HS-27A (cell line): ENCODE data around the gene SLIT3.
"Not testable (repeated sequence)": the region's sequence is repeated elsewhere in the genome, so short reads cannot be mapped to it uniquely, and the experiment has no call there.

Experiments used
- DNase-seq: peaks from one replicate; pipeline ENCODE4 v3.0.0-alpha.2; 2012; ENCODE audit warnings: low read depth, missing footprints

The SLIT3 gene

GRCh38 chr5:169142264-169142970 is 158.5 kb downstream of the SLIT3 start:
- DNase-seq, result no peak

GRCh38 chr5:169140215-169140614 is 160.7 kb downstream of the SLIT3 start:
- not testable (repeated sequence) for DNase-seq

GRCh38 chr5:169139480-169140050 is 161.4 kb downstream of the SLIT3 start:
- no peak for DNase-seq

GRCh38 chr5:169133531-169133930 is 167.4 kb downstream of the SLIT3 start:
- no peak for DNase-seq

- DNase-seq, result no peak
Measured at GRCh38 chr5:169132302-169132660, 168.7 kb downstream of the SLIT3 start.

- no peak for DNase-seq
Measured at GRCh38 chr5:169131616-169132301, 169.2 kb downstream of the SLIT3 start.

- no peak for DNase-seq
Measured at GRCh38 chr5:169128679-169129078, 172.3 kb downstream of the SLIT3 start.

GRCh38 chr5:169127431-169127830 is 173.5 kb downstream of the SLIT3 start:
- DNase-seq, result no peak

GRCh38 chr5:169126481-169127021 is 174.4 kb downstream of the SLIT3 start:
- DNase-seq, result no peak

- DNase-seq, result no peak
Measured at GRCh38 chr5:169125571-169125970, 175.4 kb downstream of the SLIT3 start.

- no peak for DNase-seq
Measured at GRCh38 chr5:169122951-169123350, 178.0 kb downstream of the SLIT3 start.

GRCh38 chr5:169121630-169122420 is 179.1 kb downstream of the SLIT3 start:
- no peak for DNase-seq

- no peak for DNase-seq
Measured at GRCh38 chr5:169119288-169120048, 181.5 kb downstream of the SLIT3 start.

GRCh38 chr5:169116961-169117461 is 183.9 kb downstream of the SLIT3 start:
- no peak for DNase-seq

GRCh38 chr5:169115461-169116124 is 185.3 kb downstream of the SLIT3 start:
- DNase-seq, result no peak

GRCh38 chr5:169114466-169115065 is 186.4 kb downstream of the SLIT3 start:
- DNase-seq, result no peak

- DNase-seq, result no peak
Measured at GRCh38 chr5:169112016-169112415, 188.9 kb downstream of the SLIT3 start.

GRCh38 chr5:169106911-169107706 is 193.8 kb downstream of the SLIT3 start:
- no peak for DNase-seq

GRCh38 chr5:169105582-169105981 is 195.4 kb downstream of the SLIT3 start:
- DNase-seq, result not testable (repeated sequence)
